Retinal pigment epithelial cell (primary cell): Measurements from ENCODE around the gene RIPPLY2.

Source experiments
- DNase-seq: peaks from one replicate; pipeline ENCODE4 v3.0.0-alpha.2; 2010; ENCODE audit warnings: low read depth
- H3K4me3 ChIP-seq: 2 replicates; pipeline ENCODE4 v1.5.1; 2011; ENCODE audit warnings: mild to moderate bottlenecking, low read length, control low read depth, moderate library complexity
- TF ChIP-seq, protein P1 (sequence below): conservative IDR thresholded peaks from 2 replicates; pipeline ENCODE4 v1.5.1; 2011; ENCODE audit warnings: low read depth, low read length, control low read depth, inconsistent platforms

RIPPLY2 gene

DNA sequence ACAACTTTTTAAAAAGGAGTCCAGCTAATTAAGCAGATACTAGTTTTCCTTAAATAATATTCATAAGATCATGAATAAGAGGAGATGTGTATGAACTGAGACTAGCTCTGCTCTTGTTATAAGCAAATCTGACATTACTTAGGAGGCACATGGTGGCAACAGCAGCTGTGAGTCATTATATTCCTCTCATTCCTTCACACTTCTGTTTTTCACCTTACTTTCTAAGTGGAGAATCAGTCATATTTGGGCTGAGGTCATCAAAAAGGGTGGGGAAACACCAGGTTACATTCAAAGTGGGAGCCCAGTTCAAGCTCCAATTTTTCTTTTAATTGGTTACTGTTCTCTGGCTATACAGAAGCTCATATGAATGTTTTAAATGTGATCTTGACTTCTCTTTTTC lies 6.0 kb upstream of the RIPPLY2 start:
- no peak overlapping the region for H3K4me3 ChIP-seq
- DNase-seq: no peak

DNA sequence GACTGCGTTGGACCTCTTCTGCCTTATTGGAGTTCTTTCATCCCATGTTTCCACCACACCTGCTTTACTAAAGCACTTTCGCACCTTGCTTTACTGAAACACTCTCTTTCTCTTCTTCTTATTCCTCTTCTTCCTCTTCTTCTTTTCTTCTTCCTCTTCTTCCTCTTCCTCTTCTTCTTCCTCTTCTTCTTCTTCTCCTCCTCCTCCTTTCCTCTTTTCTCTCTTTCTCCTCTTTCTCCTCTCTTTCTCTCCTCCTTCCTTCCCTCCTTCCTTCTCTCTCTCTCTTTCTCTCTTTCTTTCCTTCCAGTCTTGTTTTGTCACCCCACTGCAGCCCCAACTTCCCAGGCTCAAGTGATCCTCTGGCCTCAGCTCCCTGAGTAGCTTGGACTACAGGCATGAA lies 4.0 kb upstream of the RIPPLY2 start:
- no peak for DNase-seq
- TF ChIP-seq, protein P1, sequence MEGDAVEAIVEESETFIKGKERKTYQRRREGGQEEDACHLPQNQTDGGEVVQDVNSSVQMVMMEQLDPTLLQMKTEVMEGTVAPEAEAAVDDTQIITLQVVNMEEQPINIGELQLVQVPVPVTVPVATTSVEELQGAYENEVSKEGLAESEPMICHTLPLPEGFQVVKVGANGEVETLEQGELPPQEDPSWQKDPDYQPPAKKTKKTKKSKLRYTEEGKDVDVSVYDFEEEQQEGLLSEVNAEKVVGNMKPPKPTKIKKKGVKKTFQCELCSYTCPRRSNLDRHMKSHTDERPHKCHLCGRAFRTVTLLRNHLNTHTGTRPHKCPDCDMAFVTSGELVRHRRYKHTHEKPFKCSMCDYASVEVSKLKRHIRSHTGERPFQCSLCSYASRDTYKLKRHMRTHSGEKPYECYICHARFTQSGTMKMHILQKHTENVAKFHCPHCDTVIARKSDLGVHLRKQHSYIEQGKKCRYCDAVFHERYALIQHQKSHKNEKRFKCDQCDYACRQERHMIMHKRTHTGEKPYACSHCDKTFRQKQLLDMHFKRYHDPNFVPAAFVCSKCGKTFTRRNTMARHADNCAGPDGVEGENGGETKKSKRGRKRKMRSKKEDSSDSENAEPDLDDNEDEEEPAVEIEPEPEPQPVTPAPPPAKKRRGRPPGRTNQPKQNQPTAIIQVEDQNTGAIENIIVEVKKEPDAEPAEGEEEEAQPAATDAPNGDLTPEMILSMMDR: no peak

More for the DNA sequence above, 6.0 kb upstream of the RIPPLY2 start:
- TF ChIP-seq, protein P1: no peak

DNA sequence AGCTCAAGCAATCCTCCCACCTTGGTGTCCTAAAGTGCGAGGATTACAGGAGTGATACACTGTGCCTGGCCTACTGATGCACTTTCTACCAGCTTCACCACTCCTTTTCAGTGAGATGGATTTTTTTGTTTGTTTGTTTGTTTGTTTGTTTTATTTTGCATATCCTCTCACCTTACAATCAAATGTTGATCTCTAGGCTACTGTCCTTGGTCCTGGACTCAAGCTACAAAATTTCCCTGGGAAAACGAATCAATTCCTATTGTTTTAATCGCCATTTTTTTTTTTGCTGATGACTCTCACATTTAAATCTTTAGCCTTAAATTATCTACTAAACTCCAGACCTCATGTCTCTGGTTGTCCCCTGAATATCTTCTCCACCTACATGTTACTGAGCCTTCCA lies 3.5 kb upstream of the RIPPLY2 start:
- H3K4me3 ChIP-seq: no peak overlapping the region
- DNase-seq: no peak
- TF ChIP-seq, protein P1: no peak

More for the DNA sequence above, 4.0 kb upstream of the RIPPLY2 start:
- no peak overlapping the region for H3K4me3 ChIP-seq

DNA sequence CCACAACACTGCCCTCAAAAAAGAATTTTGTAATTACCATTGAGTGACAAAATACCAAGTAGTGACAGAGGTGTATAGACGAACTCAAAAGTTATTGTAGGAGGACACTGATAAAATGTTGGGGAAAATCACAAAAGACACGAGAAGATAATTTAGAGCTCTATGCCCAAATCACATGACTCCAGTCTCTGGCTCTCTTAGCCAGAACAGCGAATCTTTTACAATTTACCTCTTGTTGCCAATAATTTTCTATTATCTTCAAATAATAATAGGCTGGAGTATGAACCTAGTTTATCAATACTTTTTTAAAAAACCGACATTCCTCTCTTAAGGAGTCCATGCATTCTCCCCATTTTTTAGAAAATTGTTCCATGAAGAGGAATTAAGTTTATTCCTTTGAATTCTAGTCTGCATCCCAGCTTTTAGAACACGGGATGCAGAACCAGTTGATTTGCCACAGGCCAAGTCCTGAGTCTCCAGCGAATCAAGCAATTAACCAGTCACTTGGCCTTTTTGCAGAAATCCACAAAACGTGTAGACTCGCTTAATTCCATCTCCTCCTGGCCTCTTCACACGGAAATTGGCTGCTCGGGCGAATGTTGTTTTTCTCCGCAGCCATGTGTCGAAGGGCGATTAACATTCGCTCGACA lies 507 bp upstream of the RIPPLY2 start:
- TF ChIP-seq, protein P1: no peak
- DNase-seq: no peak
- H3K4me3 ChIP-seq: peak overlapping the region; percentile 59

DNA sequence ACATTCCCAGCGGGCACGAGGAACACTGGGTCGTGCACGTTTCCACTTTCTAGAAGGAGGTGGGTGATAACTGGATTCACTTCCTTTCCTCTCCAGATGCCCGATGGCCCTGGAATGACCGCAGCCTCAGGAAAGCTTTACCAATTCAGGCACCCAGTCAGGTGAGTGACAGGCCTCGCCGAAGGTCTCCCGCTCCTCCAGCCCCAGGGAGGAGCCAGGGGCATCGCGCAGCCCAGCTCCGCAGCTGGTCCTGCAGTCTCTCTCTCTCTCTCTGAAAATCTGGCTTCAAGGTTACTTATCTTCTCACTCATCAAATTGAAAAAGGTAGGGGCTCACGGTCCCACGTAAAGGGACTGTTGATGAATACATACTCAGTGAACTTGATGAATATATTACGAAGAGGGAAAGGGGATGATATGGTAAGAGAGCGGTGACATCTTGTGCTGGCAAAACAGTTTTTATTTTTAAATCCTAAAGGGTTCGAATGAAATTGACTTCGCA lies 891 bp downstream of the RIPPLY2 start:
- TF ChIP-seq, protein P1: no peak
- peak overlapping the region; percentile 59 for H3K4me3 ChIP-seq
- DNase-seq: no peak

DNA sequence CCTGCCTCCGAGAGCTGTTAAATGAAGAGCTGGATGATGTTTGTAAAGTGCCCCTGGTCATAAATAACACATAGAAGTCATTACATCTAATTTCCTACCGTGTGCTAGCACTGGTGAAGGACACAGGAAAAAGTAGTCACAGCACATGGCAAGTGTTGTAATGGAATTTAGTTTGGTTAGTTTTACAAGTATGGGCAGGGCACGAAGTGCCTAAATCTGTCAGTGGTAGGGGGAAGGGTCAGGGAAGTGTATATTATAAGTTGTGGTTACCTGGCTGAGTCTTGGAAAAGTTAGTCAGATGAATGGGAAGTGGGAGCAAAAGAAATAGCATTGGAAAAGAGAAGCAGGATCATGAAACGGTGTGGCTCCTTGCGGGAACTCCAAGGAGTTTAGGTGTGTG lies 1.6 kb downstream of the RIPPLY2 start:
- no peak for DNase-seq
- TF ChIP-seq, protein P1: no peak
- H3K4me3 ChIP-seq: no peak overlapping the region
